RWPE1 (cell line): ENCODE data around the gene UCP1.

Experiments
- CTCF ChIA-PET: fragments of 350-600 bp; sonication (Branson Sonifier 250); formaldehyde crosslinking; extraction: SDS; loops from one replicate; lab custom pipeline; 2021; lab: Yijun Ruan, JAX
- POLR2A ChIA-PET: fragments of 400-600 bp; formaldehyde crosslinking; extraction: SDS; loops from one replicate; lab custom pipeline; 2020; ENCODE audit warnings: antibody characterized with exemption; ENCODE audit not compliant: low non-redundant PET; lab: Yijun Ruan, JAX
- DNase-seq: peaks from one replicate; pipeline ENCODE4 v3.0.0; 2012; ENCODE audit warnings: low spot score
- H3K27ac ChIP-seq: fragments of 450-650 bp; 2 replicates; pipeline ENCODE4 v1.5.1; 2017
- TF ChIP-seq, protein P1 (sequence below): fragments of 450-650 bp; conservative IDR thresholded peaks from 2 replicates; pipeline ENCODE4 v1.5.1; 2017; ENCODE audit warnings: low read depth, mild to moderate bottlenecking

The UCP1 gene

GRCh38 chr4:140569307-140569638, 512 bp upstream of the UCP1 start:
- TF ChIP-seq, protein P1, sequence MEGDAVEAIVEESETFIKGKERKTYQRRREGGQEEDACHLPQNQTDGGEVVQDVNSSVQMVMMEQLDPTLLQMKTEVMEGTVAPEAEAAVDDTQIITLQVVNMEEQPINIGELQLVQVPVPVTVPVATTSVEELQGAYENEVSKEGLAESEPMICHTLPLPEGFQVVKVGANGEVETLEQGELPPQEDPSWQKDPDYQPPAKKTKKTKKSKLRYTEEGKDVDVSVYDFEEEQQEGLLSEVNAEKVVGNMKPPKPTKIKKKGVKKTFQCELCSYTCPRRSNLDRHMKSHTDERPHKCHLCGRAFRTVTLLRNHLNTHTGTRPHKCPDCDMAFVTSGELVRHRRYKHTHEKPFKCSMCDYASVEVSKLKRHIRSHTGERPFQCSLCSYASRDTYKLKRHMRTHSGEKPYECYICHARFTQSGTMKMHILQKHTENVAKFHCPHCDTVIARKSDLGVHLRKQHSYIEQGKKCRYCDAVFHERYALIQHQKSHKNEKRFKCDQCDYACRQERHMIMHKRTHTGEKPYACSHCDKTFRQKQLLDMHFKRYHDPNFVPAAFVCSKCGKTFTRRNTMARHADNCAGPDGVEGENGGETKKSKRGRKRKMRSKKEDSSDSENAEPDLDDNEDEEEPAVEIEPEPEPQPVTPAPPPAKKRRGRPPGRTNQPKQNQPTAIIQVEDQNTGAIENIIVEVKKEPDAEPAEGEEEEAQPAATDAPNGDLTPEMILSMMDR = no peak
- no peak overlapping the region for H3K27ac ChIP-seq
- no peak for DNase-seq
- POLR2A ChIA-PET = no interaction called here
- CTCF ChIA-PET = no interaction called here

- CTCF ChIA-PET = interaction anchor here (0.5 kb wide), 1 partner anchor 76 kb away, joined by 3 read pairs; no protein-coding TSS in a partner anchor
- POLR2A ChIA-PET = no interaction called here
- no peak overlapping the region for H3K27ac ChIP-seq
- DNase-seq = no peak
- TF ChIP-seq, protein P1 = no peak
These were observed 9.1 kb downstream of the UCP1 start for GRCh38 chr4:140559696-140560095.

DNA sequence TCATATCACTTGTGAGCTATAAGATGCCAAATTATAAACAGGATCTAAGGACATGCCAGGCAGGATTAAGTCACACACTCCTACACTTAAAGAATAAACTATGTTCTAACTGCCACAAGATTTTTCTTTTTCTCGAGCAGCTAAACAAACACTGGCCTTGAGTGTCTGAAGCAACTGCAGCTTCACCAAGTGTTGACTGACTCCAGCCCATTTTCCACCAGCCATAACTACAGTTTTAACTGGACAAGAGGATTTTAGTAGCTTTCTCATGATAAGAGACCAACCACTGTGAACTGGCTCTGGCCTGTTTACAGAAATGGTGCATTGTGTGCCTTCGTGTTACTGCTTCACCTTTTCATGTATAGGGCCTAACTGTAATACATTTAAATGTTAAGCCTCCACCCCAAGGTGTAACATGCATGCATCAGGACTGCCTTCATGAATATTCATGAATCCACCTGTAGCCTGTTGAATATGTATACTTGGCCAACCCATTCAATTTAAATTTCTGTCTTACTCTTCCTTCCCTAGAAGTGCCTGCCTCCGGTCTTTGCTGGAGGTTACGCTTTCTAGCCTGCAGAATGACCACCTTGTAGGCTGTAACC, 10.8 kb downstream of the UCP1 start:
- POLR2A ChIA-PET = no interaction called here
- TF ChIP-seq, protein P1 = no peak
- no peak overlapping the region for H3K27ac ChIP-seq
- CTCF ChIA-PET = interaction anchor here (1.0 kb wide), 1 partner anchor 197 kb away, joined by 3 read pairs; no protein-coding TSS in a partner anchor
- no peak for DNase-seq

GRCh38 chr4:140556372-140557085, 12.2 kb downstream of the UCP1 start:
- no peak overlapping the region for H3K27ac ChIP-seq
- no peak for DNase-seq
- POLR2A ChIA-PET = no interaction called here
- TF ChIP-seq, protein P1 = no peak
- CTCF ChIA-PET = interaction anchor here (1.0 kb wide), 1 partner anchor 196 kb away, joined by 3 read pairs; no protein-coding TSS in a partner anchor

DNA sequence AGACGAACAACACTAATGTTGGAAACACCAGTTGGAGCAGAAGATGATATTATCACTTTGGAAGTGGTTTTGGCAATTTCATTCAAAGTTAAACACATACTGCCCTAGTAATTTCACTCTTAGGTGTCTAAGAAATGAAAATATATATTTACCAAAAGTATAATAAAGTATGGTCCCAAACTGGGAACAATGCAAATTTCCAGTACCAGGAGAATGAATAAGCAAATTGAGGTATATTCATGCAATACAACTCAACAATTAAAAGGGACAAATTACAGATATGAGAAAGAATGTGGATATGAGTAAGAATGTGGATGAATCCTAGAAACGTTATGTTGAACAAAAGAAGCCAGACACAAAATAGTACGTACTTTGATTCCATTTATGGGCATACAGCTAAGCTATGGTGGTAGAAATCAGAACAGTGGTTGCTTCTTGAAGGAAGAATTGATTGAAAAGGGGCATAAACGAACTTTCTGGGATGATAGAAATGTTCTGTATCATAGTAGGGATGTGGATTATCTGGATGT, 34.7 kb downstream of the UCP1 start:
- CTCF ChIA-PET = interaction anchor here (0.6 to 0.9 kb wide), 2 partner anchors 101 to 174 kb away, joined by 3 to 4 read pairs; no protein-coding TSS in a partner anchor
- no peak for DNase-seq
- POLR2A ChIA-PET = no interaction called here
- no peak overlapping the region for H3K27ac ChIP-seq
- TF ChIP-seq, protein P1 = no peak

- POLR2A ChIA-PET = no interaction called here
- DNase-seq = no peak
- TF ChIP-seq, protein P1 = no peak
- no peak overlapping the region for H3K27ac ChIP-seq
- CTCF ChIA-PET = no interaction called here
These were observed 39.3 kb downstream of the UCP1 start for GRCh38 chr4:140529434-140529833.
